ENCODE measurements around the gene CYREN.

The CYREN gene

GRCh38 chr7:135170274-135170997 is at the start of gene CYREN:
Gene CYREN, minus strand, starts transcription at chr7:135170707. Its CDS starts 1,785 bp downstream, at chr7:135168922.
- DNase-seq = peak; percentile 95

DNA sequence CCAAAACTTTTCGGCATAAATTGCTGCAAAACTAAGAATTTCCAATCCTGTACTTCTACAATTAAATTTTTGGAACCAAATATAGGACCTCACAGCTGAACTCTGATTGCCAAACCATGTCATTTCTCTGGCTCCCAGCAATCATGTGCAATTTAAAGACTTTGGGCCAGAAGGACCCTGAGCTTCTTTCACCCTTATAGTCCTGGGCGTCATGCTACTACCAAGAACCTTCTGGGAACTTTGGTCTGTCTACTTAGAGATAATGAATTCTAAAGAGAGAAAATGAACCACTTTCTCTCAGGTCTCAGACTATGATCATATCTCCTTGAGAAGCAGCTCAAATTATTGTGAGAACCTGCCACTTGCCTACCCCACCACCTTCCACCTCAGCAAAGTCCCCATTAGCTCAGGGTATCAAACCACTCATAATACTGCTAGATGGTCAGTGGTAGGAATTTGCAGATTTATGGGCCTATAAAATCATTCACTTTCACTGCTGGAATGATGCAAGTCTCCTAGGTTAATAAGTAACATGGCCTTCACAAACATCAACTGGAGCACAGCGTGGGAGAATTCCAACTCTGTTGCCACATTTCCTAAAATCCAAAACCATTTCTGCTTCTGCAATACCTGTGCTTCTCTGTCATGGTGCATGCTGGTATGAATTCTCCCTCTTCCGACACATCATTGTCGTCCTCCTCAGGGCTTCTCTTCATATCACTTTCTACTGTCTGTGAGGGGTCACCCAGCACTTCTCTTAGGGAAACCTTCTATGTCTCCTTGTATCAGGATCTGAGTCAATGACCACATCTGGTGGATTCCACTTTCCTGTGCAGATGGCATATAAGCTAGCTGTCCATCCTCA is 47.4 kb upstream of the CYREN start:
- DNase-seq = no peak

GRCh38 chr7:135215698-135216097 is 45.2 kb upstream of the CYREN start:
- no peak for DNase-seq

DNA sequence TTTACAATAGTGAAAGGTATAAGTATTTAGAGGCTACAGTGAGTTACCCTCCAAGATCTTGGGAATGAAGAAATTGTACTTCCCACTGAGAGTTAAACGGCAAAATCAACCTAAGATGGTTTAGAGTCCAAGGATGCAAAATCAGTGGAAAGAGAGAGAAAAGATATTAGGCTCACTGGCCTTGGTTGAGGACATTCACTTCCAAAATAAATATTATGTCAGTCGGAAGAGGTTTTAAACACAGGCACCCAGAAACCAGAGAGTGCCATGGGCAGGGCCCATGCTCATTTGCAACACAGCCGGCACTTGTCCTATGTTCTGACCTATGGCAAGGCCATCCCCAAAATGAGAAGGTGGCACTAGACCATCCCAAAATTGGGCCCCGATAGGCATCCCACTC is 44.7 kb upstream of the CYREN start:
- DNase-seq = no peak

GRCh38 chr7:135213831-135214230 is 43.3 kb upstream of the CYREN start:
- no peak for DNase-seq

GRCh38 chr7:135211946-135212685 is 41.6 kb upstream of the CYREN start:
- peak; percentile 30 for DNase-seq

- peak; percentile 90 for DNase-seq
Observed at GRCh38 chr7:135211179-135211945, 40.9 kb upstream of the CYREN start, which contains the start of gene WDR91. Gene WDR91, minus strand, starts transcription at chr7:135211526. Its CDS starts 24 bp downstream, at chr7:135211502.

GRCh38 chr7:135210888-135211178 is 40.3 kb upstream of the CYREN start:
- no peak for DNase-seq

GRCh38 chr7:135209225-135209834 is 38.8 kb upstream of the CYREN start:
- no peak for DNase-seq

GRCh38 chr7:135208102-135208793 is 37.7 kb upstream of the CYREN start:
- no peak for DNase-seq

GRCh38 chr7:135207406-135208101 is 37.0 kb upstream of the CYREN start:
- no peak for DNase-seq

DNA sequence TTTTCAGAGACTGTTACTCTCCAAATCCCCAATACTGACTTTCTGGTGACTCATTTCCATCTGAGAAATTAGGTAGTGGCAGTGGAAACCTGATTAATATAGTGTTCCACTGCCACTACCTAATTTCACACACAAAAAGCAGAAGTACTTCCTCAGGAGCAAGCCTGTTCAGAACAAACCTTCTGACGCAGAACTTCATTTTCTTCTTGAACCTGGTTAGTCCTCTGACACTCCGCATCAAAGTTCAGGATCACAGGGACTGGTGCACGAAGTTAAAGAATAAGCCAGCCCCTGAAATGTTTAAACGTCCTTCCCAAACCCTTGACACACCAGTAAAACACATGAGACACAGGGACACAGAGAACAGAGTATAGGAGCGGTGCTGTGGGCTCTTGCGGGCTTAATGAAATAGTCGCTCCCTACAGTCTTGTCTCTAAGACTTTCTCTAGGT is 36.5 kb upstream of the CYREN start:
- no peak for DNase-seq

- DNase-seq = no peak
Observed at GRCh38 chr7:135205850-135206249, 35.3 kb upstream of the CYREN start.

- no peak for DNase-seq
Observed at GRCh38 chr7:135204876-135205275, 34.4 kb upstream of the CYREN start.

- DNase-seq = no peak
Observed at GRCh38 chr7:135204341-135204749, 33.8 kb upstream of the CYREN start.

GRCh38 chr7:135201350-135201749 is 30.8 kb upstream of the CYREN start:
- no peak for DNase-seq

DNA sequence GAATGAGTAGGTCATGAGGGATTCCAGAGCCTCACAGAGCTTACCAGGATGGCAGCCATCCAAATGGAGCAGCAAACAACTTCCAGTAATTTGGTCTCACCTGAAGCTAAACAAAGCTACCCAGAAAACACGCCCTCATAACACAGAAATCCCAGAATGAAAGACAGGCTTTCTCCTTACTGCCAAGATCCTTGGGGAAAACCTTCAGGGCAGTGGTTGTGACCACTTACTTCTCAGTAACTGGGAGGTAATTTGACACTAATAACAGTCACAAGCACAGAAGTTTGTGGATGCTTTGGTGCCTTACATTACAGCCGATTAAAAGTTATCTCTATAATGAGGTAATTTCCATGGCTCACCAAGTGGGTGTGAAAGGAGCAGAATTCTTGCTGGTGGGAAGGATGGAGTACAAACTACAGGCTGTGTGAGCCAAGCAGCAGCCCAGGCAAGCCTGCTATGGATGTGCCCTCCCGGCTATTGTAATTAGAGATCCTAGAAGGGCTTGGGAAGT is 30.4 kb upstream of the CYREN start:
- no peak for DNase-seq

- no peak for DNase-seq
Observed at GRCh38 chr7:135199439-135199838, 28.9 kb upstream of the CYREN start.

- DNase-seq = peak; percentile 18
Observed at GRCh38 chr7:135197906-135198655, 27.6 kb upstream of the CYREN start.

DNA sequence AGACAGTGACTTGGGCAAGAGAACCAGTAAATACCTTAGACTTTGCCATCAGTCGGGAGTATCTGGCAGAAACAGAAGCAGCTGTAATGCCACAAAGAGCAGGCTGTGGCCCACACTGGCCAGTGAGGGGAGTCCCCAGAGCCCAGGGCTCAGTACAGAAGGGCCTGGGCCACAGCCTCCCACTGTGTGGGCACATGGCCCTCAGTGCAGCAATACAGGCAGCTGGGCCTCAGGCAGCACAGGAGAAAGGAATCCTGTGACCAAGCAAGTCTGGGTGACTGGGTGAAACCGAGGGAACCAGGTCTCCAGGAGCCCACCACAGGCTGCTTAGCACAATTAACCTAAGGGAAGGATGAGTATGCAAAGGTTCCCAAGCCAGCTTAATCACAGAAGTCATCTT is 26.8 kb upstream of the CYREN start:
- DNase-seq = no peak
